Fibroblast of upper back skin (primary cell): ENCODE data around the gene FAT3.
A peak's percentile ranks its signal among the peaks of the same experiment; 100 is the strongest.

Source experiments
- DNase-seq: peaks from one replicate; pipeline ENCODE4 v3.0.0-alpha.2; 2013

FAT3 gene

GRCh38 chr11:92227959-92228935 lies 3.6 kb downstream of the FAT3 start:
- DNase-seq = peak; percentile 60

- DNase-seq = no peak
Measured at GRCh38 chr11:92236856-92237255, 12.2 kb downstream of the FAT3 start.

- no peak for DNase-seq
Measured at GRCh38 chr11:92240916-92241315, 16.3 kb downstream of the FAT3 start.

- DNase-seq = no peak
Measured at GRCh38 chr11:92245700-92246271, 21.2 kb downstream of the FAT3 start.

GRCh38 chr11:92246630-92247029 lies 22.0 kb downstream of the FAT3 start:
- DNase-seq = no peak

GRCh38 chr11:92249156-92249753 lies 24.6 kb downstream of the FAT3 start:
- DNase-seq = no peak

GRCh38 chr11:92251980-92252379 lies 27.4 kb downstream of the FAT3 start:
- peak; percentile 72 for DNase-seq

GRCh38 chr11:92253421-92253820 lies 28.8 kb downstream of the FAT3 start:
- peak; percentile 59 for DNase-seq

- DNase-seq = peak; percentile 60
Measured at GRCh38 chr11:92253945-92254344, 29.3 kb downstream of the FAT3 start.

- DNase-seq = no peak
Measured at GRCh38 chr11:92257536-92257935, 32.9 kb downstream of the FAT3 start.

- DNase-seq = no peak
Measured at GRCh38 chr11:92259861-92260260, 35.2 kb downstream of the FAT3 start.

GRCh38 chr11:92264350-92264749 lies 39.7 kb downstream of the FAT3 start:
- no peak for DNase-seq

GRCh38 chr11:92266806-92267205 lies 42.2 kb downstream of the FAT3 start:
- DNase-seq = no peak

- DNase-seq = no peak
Measured at GRCh38 chr11:92267278-92267677, 42.7 kb downstream of the FAT3 start.

GRCh38 chr11:92267968-92268367 lies 43.4 kb downstream of the FAT3 start:
- DNase-seq = no peak

GRCh38 chr11:92268546-92268945 lies 43.9 kb downstream of the FAT3 start:
- no peak for DNase-seq

GRCh38 chr11:92269021-92269420 lies 44.4 kb downstream of the FAT3 start:
- DNase-seq = peak; percentile 82

- no peak for DNase-seq
Measured at GRCh38 chr11:92269841-92270240, 45.2 kb downstream of the FAT3 start.

- DNase-seq = no peak
Measured at GRCh38 chr11:92272651-92273050, 48.0 kb downstream of the FAT3 start.
